ENCODE measurements around the gene HMGCS1. TPM values are rescaled to one million over a fixed set of nuclear protein-coding genes. Genes with fewer than 3 reads are reported as not detected.
"Not testable (repeated sequence)": the region's sequence is repeated elsewhere in the genome, so short reads cannot be mapped to it uniquely, and the experiment has no call there.

The HMGCS1 gene
- total RNA-seq, 1 donor from 2014 or later: 49.1 TPM

DNA sequence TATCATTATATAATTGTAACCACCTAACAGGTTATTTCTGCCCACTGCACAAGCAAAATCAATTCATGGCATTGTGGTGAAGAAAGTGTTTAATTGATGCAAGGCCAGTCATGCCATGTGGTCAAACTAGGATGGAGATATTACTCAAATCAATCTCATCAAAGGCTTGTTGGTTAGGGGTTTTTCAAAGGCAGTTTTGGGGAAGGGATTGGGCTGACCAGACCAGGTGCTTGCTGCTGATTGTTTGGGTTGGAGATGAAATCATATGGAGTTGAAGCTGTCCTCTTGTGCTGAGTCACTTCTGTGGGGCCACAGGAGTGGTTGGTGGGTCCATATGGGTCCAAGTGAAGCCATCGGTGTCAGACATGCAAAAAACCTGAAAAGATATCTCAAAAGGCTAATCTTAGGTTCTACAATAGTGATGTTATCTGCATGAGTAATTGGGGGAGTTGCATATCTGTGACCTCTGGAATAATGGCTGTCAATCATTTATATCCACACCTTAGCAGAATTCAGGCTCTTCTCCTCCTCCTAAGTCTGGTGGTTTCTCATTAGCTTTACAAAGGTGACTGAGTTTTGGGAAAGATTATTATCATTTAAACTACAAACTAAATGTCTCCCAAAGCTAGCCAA, 44.9 kb downstream of the HMGCS1 start:
- DNase-seq (ENCODE audit: extremely low spot score, unreplicated experiment): no peak
- Mint-ChIP-seq H3K4me3 (ENCODE audit: unreplicated experiment) (no peak overlapping the region), H3K27me3 (ENCODE audit: unreplicated experiment) (peaks cover 56% of the 10 kb centered on the region), H3K4me1 (ENCODE audit: unreplicated experiment) (no peaks in the 10 kb centered on the region), H3K36me3 (ENCODE audit: unreplicated experiment) (no peaks in the 10 kb centered on the region), H3K27ac (ENCODE audit: unreplicated experiment) (no peak overlapping the region), H3K9me3 (ENCODE audit: unreplicated experiment) (peaks cover 18% of the 10 kb centered on the region)
- TF ChIP-seq, protein P1, sequence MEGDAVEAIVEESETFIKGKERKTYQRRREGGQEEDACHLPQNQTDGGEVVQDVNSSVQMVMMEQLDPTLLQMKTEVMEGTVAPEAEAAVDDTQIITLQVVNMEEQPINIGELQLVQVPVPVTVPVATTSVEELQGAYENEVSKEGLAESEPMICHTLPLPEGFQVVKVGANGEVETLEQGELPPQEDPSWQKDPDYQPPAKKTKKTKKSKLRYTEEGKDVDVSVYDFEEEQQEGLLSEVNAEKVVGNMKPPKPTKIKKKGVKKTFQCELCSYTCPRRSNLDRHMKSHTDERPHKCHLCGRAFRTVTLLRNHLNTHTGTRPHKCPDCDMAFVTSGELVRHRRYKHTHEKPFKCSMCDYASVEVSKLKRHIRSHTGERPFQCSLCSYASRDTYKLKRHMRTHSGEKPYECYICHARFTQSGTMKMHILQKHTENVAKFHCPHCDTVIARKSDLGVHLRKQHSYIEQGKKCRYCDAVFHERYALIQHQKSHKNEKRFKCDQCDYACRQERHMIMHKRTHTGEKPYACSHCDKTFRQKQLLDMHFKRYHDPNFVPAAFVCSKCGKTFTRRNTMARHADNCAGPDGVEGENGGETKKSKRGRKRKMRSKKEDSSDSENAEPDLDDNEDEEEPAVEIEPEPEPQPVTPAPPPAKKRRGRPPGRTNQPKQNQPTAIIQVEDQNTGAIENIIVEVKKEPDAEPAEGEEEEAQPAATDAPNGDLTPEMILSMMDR (IDR thresholded peaks at IDR 0.05): no peak

DNA sequence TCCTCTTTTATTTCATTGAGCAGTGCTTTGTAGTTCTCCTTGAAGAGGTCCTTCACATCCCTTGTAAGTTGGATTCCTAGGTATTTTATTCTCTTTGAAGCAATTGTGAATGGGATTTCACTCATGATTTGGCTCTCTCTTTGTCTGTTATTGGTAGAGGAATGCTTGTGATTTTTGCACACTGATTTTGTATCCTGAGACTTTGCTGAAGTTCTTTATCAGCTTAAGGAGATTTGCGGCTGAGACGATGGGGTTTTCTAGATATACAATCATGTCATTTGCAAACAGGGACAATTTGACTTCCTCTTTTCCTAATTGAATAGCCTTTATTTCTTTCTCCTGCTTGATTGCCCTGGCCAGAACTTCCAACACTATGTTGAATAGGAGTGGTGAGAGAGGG, 50.9 kb downstream of the HMGCS1 start:
- H3K27me3 Mint-ChIP-seq (ENCODE audit: unreplicated experiment): peaks cover 40% of the 10 kb centered on the region
- DNase-seq (ENCODE audit: extremely low spot score, unreplicated experiment); H3K9me3 Mint-ChIP-seq (ENCODE audit: unreplicated experiment); H3K4me1 Mint-ChIP-seq (ENCODE audit: unreplicated experiment); H3K4me3 Mint-ChIP-seq (ENCODE audit: unreplicated experiment); H3K36me3 Mint-ChIP-seq (ENCODE audit: unreplicated experiment); H3K27ac Mint-ChIP-seq (ENCODE audit: unreplicated experiment): not testable (repeated sequence)

DNA sequence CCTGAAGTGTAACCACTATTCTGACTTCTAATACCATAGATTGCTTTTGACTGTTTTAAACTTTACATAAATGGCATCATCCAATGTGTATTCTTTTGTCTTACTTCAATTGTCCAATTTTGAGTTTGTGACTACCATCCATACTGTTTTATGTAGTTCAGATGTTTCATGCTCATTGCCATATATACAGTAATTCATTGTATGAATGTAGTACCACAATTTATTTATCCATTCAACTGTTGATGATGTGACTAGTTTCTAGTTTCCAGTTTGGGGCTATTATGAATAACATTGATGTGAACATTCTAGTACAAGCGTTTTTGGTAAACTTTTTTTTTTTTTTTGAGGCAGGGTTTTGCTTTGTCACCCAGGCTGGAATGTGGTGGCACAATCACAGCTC, 55.1 kb downstream of the HMGCS1 start:
- no peak for DNase-seq (ENCODE audit: extremely low spot score, unreplicated experiment)
- no peaks in the 10 kb centered on the region for H3K36me3 Mint-ChIP-seq (ENCODE audit: unreplicated experiment)

DNA sequence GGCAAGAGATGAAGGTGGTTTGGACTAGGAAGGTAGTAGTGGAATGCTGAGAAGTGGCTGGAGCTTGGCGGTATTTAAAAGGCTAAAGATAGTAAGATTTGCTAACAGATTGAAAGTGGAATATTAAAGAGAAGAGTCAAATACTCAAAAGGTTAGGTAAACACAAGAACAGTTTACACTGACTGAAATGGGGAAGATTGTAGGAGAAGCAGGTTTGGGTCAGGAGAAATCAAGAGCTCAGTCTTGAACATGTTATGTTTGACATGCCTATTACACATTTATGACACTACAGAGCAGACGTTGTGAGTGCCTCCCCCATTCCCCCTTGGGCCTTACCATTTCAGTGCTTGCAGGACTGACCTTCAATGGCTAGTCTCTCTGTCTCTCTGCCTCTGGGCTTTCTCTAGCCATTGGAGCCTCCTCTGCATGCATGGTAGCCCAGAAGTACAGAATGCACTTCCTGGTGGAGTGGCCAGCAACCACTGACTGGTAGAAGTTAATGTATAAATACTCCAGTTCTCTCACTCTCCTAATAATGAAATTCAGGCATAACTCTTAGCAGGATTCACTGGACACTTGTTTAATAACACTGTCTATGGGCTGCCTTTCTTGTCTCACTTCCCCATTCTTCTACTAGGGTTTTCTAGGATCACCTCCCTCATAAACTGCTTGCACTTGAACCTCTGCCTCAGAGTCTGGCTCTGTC, 56.8 kb downstream of the HMGCS1 start:
- Mint-ChIP-seq H3K4me1 (ENCODE audit: unreplicated experiment) (no peaks in the 10 kb centered on the region), H3K27ac (ENCODE audit: unreplicated experiment) (no peak overlapping the region), H3K27me3 (ENCODE audit: unreplicated experiment) (peaks cover 46% of the 10 kb centered on the region), H3K4me3 (ENCODE audit: unreplicated experiment) (no peak overlapping the region), H3K36me3 (ENCODE audit: unreplicated experiment) (no peaks in the 10 kb centered on the region), H3K9me3 (ENCODE audit: unreplicated experiment) (no peaks in the 10 kb centered on the region)
- TF ChIP-seq, protein P1 (IDR thresholded peaks at IDR 0.05): no peak
- DNase-seq (ENCODE audit: extremely low spot score, unreplicated experiment): no peak

More for the DNA sequence above, 55.1 kb downstream of the HMGCS1 start:
- TF ChIP-seq, protein P1 (IDR thresholded peaks at IDR 0.05): no peak
- peaks cover 40% of the 10 kb centered on the region for H3K27me3 Mint-ChIP-seq (ENCODE audit: unreplicated experiment)
- no peak overlapping the region for H3K27ac Mint-ChIP-seq (ENCODE audit: unreplicated experiment)
- H3K9me3 Mint-ChIP-seq (ENCODE audit: unreplicated experiment): no peaks in the 10 kb centered on the region
- no peaks in the 10 kb centered on the region for H3K4me1 Mint-ChIP-seq (ENCODE audit: unreplicated experiment)
- H3K4me3 Mint-ChIP-seq (ENCODE audit: unreplicated experiment): no peak overlapping the region

DNA sequence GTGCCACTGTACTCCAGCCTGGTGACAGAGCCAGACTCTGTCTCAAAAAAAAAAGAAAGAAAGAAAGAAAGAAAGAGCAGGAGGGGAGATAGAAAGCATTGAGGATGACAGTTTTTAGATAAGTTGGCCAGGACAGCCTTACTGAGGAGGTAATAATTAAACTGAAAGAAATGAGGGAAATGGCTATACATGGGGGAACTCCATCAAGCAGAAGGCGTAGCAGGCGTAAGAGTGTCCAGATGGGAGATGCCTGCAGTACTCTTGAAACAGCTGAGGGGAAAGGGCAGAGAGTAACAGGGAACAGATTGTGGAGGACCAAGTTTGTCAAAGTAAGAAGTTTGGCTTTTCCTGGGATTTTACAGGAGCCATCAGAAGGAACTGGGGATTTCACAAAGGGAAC, 57.5 kb downstream of the HMGCS1 start:
- no peak overlapping the region for H3K4me3 Mint-ChIP-seq (ENCODE audit: unreplicated experiment)
- no peak for DNase-seq (ENCODE audit: extremely low spot score, unreplicated experiment)
- H3K36me3 Mint-ChIP-seq (ENCODE audit: unreplicated experiment): no peaks in the 10 kb centered on the region
- H3K27ac Mint-ChIP-seq (ENCODE audit: unreplicated experiment): no peak overlapping the region
- TF ChIP-seq, protein P1 (IDR thresholded peaks at IDR 0.05): no peak
- H3K27me3 Mint-ChIP-seq (ENCODE audit: unreplicated experiment): peaks cover 48% of the 10 kb centered on the region
- no peaks in the 10 kb centered on the region for H3K9me3 Mint-ChIP-seq (ENCODE audit: unreplicated experiment)
- H3K4me1 Mint-ChIP-seq (ENCODE audit: unreplicated experiment): no peaks in the 10 kb centered on the region
